SK-N-SH treated with all-trans-retinoic acid at 6 μM for 48 hours (cell line): ENCODE data around the gene NAA60.

Source experiments
- ARNTL ChIP-seq: fragments of 450-650 bp; formaldehyde crosslinking; IDR thresholded peaks from 2 replicates; pipeline ENCODE4 v1.5.0; 2020; ENCODE audit warnings: low read depth, mild to moderate bottlenecking, moderate library complexity, borderline replicate concordance
- CREB5 ChIP-seq: fragments of 250-450 bp; sonication (Bioruptor Pico); IDR thresholded peaks from 2 replicates; pipeline ENCODE4 v1.5.1; 2020; ENCODE audit warnings: low read depth, mild to moderate bottlenecking, moderate library complexity
- ESRRG ChIP-seq: fragments of 250-450 bp; sonication (Bioruptor Pico); IDR thresholded peaks from 2 replicates; pipeline ENCODE4 v1.6.1; 2021; ENCODE audit warnings: mild to moderate bottlenecking
- ISL1 ChIP-seq: fragments of 250-450 bp; sonication (Bioruptor Pico); IDR thresholded peaks from 2 replicates; pipeline ENCODE4 v2.1.2; 2022; ENCODE audit warnings: mild to moderate bottlenecking, moderate library complexity
- PATZ1 ChIP-seq: fragments of 250-450 bp; sonication (Bioruptor Pico); IDR thresholded peaks from 2 replicates; pipeline ENCODE4 v1.8.0; 2020; ENCODE audit warnings: mild to moderate bottlenecking, moderate library complexity, borderline replicate concordance
- SNAI2 ChIP-seq: fragments of 250-450 bp; sonication (Bioruptor Pico); IDR thresholded peaks from 2 replicates; pipeline ENCODE4 v1.5.0; 2020; ENCODE audit warnings: mild to moderate bottlenecking, moderate library complexity
- TSHZ2 ChIP-seq: fragments of 250-450 bp; sonication (Bioruptor Pico); IDR thresholded peaks from 2 replicates; pipeline ENCODE4 v1.5.0; 2020; ENCODE audit warnings: mild to moderate bottlenecking, moderate library complexity

GRCh38 chr16:3518986-3519348, 75.5 kb downstream of the NAA60 start:
- no peak for TF ChIP-seq TSHZ2 (CRISPR knock-in tag)
- no peak for TF ChIP-seq ISL1 (CRISPR knock-in tag)
- no peak for TF ChIP-seq ARNTL (CRISPR knock-in tag)
- no peak for TF ChIP-seq SNAI2 (CRISPR knock-in tag)
- TF ChIP-seq CREB5 (CRISPR knock-in tag), result no peak
- TF ChIP-seq ESRRG (CRISPR knock-in tag), result no peak
- TF ChIP-seq PATZ1 (CRISPR knock-in tag), result no peak
